HepG2 (cell line): ENCODE results near the gene HAO2. TPM values are rescaled to one million over a fixed set of nuclear protein-coding genes. Genes with fewer than 3 reads are reported as not detected.

Experiments
- BHLHE40 ChIP-seq: IDR thresholded peaks from 2 replicates; pipeline ENCODE4 v1.6.1; 2011; ENCODE audit warnings: low read length, improper control_type of control experiment
- BRCA1 ChIP-seq: sonication (generic); formaldehyde crosslinking; IDR thresholded peaks from 2 replicates; pipeline ENCODE4 v1.4.0; 2020; ENCODE audit warnings: missing genetic modification reagents
- DNMT1 ChIP-seq: sonication (generic); formaldehyde crosslinking; IDR thresholded peaks from 2 replicates; pipeline ENCODE4 v1.5.1; 2020; ENCODE audit warnings: mild to moderate bottlenecking, missing genetic modification reagents
- DR1 ChIP-seq: sonication (generic); formaldehyde crosslinking; IDR thresholded peaks from 2 replicates; pipeline ENCODE4 v1.8.0; 2021; ENCODE audit warnings: mild to moderate bottlenecking, missing genetic modification reagents, inconsistent platforms
- EEA1 ChIP-seq: sonication (generic); formaldehyde crosslinking; IDR thresholded peaks from 2 replicates; pipeline ENCODE4 v1.5.1; 2020; ENCODE audit warnings: mild to moderate bottlenecking, missing genetic modification reagents, borderline replicate concordance
- FOXK2 ChIP-seq: fragments of 450-650 bp; IDR thresholded peaks from 2 replicates; pipeline ENCODE4 v1.6.1; 2016
- FOXP1 ChIP-seq, 2 experiments: fragments of 450-650 bp in 1 of 2; IDR thresholded peaks; 2 replicates each; pipeline ENCODE4 v1.6.1; 2017 to 2018; ENCODE audit warnings: antibody characterized with exemption in 1 of 2
- GATAD1 ChIP-seq: IDR thresholded peaks from 2 replicates; pipeline ENCODE4 v1.6.1; 2016; ENCODE audit warnings: missing genetic modification reagents, missing compliant biosample characterization
- HDAC2 ChIP-seq: sonication (generic); formaldehyde crosslinking; IDR thresholded peaks from 2 replicates; pipeline ENCODE4 v1.4.0; 2020; ENCODE audit warnings: missing genetic modification reagents
- HMG20B ChIP-seq: conservative IDR thresholded peaks from 2 replicates; pipeline ENCODE4 v1.6.1; 2016; ENCODE audit warnings: missing genetic modification reagents, missing compliant biosample characterization
- KMT2B ChIP-seq: IDR thresholded peaks from 2 replicates; pipeline ENCODE4 v1.6.1; 2016; ENCODE audit warnings: missing genetic modification reagents, missing compliant biosample characterization
- MEIS1 ChIP-seq: sonication (generic); formaldehyde crosslinking; IDR thresholded peaks from 2 replicates; pipeline ENCODE4 v1.9.0; 2021; ENCODE audit warnings: mild to moderate bottlenecking, missing genetic modification reagents, moderate library complexity, borderline replicate concordance
- MIXL1 ChIP-seq: IDR thresholded peaks from 2 replicates; pipeline ENCODE4 v1.6.1; 2016
- NR2C2 ChIP-seq: sonication (generic); formaldehyde crosslinking; IDR thresholded peaks from 2 replicates; pipeline ENCODE4 v1.4.0; 2020; ENCODE audit warnings: missing genetic modification reagents, mild to moderate bottlenecking, moderate library complexity, borderline replicate concordance
- NR2F6 ChIP-seq, 2 experiments: IDR thresholded peaks; 2 replicates each; pipeline ENCODE4 v1.6.1; 2016; ENCODE audit warnings: antibody characterized with exemption in 1 of 2, mild to moderate bottlenecking in 1 of 2
- SRSF1 ChIP-seq: fragments of 200-400 bp; formaldehyde crosslinking; optimal IDR thresholded peaks from 2 replicates; pipeline ENCODE3; 2017; ENCODE audit warnings: mild to moderate bottlenecking, low read depth, low read length, moderate library complexity
- ZKSCAN8 ChIP-seq: IDR thresholded peaks from 2 replicates; pipeline ENCODE4 v1.6.1; 2016; ENCODE audit warnings: borderline replicate concordance, missing genetic modification reagents, missing compliant biosample characterization
- ZNF34 ChIP-seq: sonication (generic); formaldehyde crosslinking; IDR thresholded peaks from 2 replicates; pipeline ENCODE4 v1.4.0; 2020; ENCODE audit warnings: mild to moderate bottlenecking, missing genetic modification reagents, borderline replicate concordance
- ZNF468 ChIP-seq: sonication (generic); formaldehyde crosslinking; IDR thresholded peaks from 2 replicates; pipeline ENCODE4 v1.8.0; 2022; ENCODE audit warnings: mild to moderate bottlenecking, moderate library complexity, missing genetic modification reagents
- polyA plus RNA-seq, 8 experiments: library from polyadenylated mRNA; depleted of rRNA in 3 of 8; stranded (reverse) in 7 of 8; unstranded in 1 of 8; fragments of >200 nt; fragmentation: Illumina TruSeq in 4 of 8; extraction: Trizol in 4 of 8; gene quantifications; 2 replicates each; pipeline versions ENCODE4 v1.2.1 to v1.2.3, GENCODE V29; 2011 to 2016; ENCODE audit warnings: low read depth in 4 of 8, missing spikeins in 1 of 8, mixed read lengths in 1 of 8; ENCODE audit not compliant: insufficient read depth in 1 of 8
- total RNA-seq, 5 experiments: library from RNA; depleted of rRNA; stranded (reverse); fragments of >200 nt; fragmentation: Illumina TruSeq; extraction: Trizol; gene quantifications; 2 replicates each; pipeline ENCODE4 v1.2.3, GENCODE V29; 2016; ENCODE audit warnings: low read depth in 1 of 5
- TF ChIP-seq, protein P1 (sequence below): sonication (generic); formaldehyde crosslinking; IDR thresholded peaks from 2 replicates; pipeline ENCODE4 v1.4.0; 2020; ENCODE audit warnings: missing genetic modification reagents
- TF ChIP-seq, protein P2 (sequence below): sonication (generic); formaldehyde crosslinking; IDR thresholded peaks from 2 replicates; pipeline ENCODE4 v1.5.1; 2020; ENCODE audit warnings: missing genetic modification reagents, mild to moderate bottlenecking, borderline replicate concordance
- TF ChIP-seq, protein P3 (sequence below): sonication (generic); formaldehyde crosslinking; IDR thresholded peaks from 2 replicates; pipeline ENCODE4 v1.8.1; 2023; ENCODE audit warnings: mild to moderate bottlenecking, moderate library complexity, missing genetic modification reagents
- TF ChIP-seq, protein P4 (sequence below): sonication (generic); formaldehyde crosslinking; IDR thresholded peaks from 2 replicates; pipeline ENCODE4 v1.8.1; 2022; ENCODE audit warnings: mild to moderate bottlenecking, missing genetic modification reagents
- TF ChIP-seq, protein P5 (sequence below): sonication (generic); formaldehyde crosslinking; IDR thresholded peaks from 2 replicates; pipeline ENCODE4 v1.4.0; 2020; ENCODE audit warnings: missing genetic modification reagents

HAO2 gene
- total and polyA plus RNA-seq, 2 of the 13 experiments (the other 11 are each of a cell fraction or from before 2014, with no cell fraction given) = 0.05 to 0.09 TPM

DNA sequence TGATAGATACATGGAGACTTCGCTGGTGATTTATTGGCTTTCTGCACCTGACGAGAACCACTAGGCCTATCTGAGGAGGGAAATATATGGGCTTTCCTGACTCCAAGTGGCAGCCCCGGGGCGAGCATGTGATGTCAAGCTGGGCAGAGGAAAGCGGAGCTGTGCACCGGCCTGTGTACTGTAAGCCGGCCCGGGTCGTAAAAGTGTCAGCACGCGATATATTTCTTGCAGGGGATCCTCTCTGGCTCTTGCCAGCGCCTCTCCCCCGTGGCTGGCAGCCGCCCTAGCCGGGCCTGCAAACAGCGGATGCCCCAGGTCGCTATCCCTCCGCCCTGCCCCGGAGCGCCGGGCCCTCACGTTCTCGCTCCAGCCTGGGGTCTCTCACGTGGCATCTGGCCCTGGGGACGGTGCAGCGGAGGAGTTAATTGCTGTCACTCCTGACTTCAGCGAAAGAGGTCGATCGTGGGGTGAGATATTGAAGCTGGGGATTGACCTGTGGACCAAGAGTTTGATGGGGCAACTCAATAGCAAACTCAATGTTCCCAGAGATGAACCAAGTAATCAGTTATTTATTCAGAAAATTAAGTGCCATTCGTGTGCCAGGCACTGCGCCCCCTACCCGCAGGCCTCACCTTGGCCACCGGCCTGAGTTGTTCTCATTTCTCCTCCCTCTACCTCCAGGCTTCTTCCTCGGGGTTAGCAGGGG is 41.0 kb upstream of the HAO2 start (continued):
- TF ChIP-seq, protein P1, sequence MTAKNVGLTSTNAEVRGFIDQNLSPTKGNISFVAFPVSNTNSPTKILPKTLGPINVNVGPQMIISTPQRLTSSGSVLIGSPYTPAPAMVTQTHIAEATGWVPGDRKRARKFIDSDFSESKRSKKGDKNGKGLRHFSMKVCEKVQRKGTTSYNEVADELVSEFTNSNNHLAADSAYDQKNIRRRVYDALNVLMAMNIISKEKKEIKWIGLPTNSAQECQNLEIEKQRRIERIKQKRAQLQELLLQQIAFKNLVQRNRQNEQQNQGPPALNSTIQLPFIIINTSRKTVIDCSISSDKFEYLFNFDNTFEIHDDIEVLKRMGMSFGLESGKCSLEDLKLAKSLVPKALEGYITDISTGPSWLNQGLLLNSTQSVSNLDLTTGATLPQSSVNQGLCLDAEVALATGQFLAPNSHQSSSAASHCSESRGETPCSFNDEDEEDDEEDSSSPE (CRISPR knock-in tag) = no peak; the same call in 1 of the 2 replicates
- TF ChIP-seq FOXP1 (IDR thresholded peaks at IDR 0.05) (no peak), FOXP1 (CRISPR knock-in tag; IDR thresholded peaks at IDR 0.05) (no peak), HDAC2 (CRISPR knock-in tag) (no peak), NR2F6 (IDR thresholded peaks at IDR 0.05) (no peak), NR2F6 (CRISPR knock-in tag; IDR thresholded peaks at IDR 0.05) (no peak), BHLHE40 (no peak; the same call in 1 of the 2 replicates), MEIS1 (CRISPR knock-in tag) (peak; percentile 42; the same call in 1 of the 2 replicates), GATAD1 (CRISPR knock-in tag) (no peak), NR2C2 (CRISPR knock-in tag) (peak; percentile 20; the same call in 1 of the 2 replicates), FOXK2 (no peak), HMG20B (CRISPR knock-in tag) (no peak), BRCA1 (no peak), KMT2B (CRISPR knock-in tag) (no peak), ZNF34 (CRISPR knock-in tag) (no peak), DR1 (CRISPR knock-in tag) (no peak), EEA1 (peak; percentile 82; the same call in 1 of the 2 replicates), ZKSCAN8 (no peak), DNMT1 (CRISPR knock-in tag) (no peak), ZNF468 (CRISPR knock-in tag) (no peak), MIXL1 (CRISPR knock-in tag) (no peak), SRSF1 (no peak)
- TF ChIP-seq, protein P2, sequence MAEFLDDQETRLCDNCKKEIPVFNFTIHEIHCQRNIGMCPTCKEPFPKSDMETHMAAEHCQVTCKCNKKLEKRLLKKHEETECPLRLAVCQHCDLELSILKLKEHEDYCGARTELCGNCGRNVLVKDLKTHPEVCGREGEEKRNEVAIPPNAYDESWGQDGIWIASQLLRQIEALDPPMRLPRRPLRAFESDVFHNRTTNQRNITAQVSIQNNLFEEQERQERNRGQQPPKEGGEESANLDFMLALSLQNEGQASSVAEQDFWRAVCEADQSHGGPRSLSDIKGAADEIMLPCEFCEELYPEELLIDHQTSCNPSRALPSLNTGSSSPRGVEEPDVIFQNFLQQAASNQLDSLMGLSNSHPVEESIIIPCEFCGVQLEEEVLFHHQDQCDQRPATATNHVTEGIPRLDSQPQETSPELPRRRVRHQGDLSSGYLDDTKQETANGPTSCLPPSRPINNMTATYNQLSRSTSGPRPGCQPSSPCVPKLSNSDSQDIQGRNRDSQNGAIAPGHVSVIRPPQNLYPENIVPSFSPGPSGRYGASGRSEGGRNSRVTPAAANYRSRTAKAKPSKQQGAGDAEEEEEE (CRISPR knock-in tag) = no peak
- TF ChIP-seq, protein P3, sequence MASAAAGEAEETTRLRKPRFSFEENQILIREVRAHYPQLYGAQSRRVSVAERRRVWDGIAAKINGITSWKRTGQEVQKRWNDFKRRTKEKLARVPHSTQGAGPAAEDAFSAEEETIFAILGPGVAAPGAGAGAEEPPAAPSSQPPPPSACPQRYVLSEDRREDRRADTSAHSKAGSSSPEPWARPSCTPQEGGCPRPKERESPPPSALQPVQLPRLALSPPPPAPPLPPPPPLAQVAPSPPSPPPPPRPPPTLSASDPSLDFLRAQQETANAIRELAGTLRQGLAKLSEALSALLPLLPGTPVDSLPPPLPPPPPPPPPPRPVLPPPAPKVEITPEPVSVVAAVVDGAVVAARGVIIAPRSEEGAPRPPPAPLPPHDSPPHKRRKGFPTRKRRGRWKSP (CRISPR knock-in tag) = no peak
- TF ChIP-seq, protein P4, sequence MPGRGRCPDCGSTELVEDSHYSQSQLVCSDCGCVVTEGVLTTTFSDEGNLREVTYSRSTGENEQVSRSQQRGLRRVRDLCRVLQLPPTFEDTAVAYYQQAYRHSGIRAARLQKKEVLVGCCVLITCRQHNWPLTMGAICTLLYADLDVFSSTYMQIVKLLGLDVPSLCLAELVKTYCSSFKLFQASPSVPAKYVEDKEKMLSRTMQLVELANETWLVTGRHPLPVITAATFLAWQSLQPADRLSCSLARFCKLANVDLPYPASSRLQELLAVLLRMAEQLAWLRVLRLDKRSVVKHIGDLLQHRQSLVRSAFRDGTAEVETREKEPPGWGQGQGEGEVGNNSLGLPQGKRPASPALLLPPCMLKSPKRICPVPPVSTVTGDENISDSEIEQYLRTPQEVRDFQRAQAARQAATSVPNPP (CRISPR knock-in tag) = no peak
- TF ChIP-seq, protein P5, sequence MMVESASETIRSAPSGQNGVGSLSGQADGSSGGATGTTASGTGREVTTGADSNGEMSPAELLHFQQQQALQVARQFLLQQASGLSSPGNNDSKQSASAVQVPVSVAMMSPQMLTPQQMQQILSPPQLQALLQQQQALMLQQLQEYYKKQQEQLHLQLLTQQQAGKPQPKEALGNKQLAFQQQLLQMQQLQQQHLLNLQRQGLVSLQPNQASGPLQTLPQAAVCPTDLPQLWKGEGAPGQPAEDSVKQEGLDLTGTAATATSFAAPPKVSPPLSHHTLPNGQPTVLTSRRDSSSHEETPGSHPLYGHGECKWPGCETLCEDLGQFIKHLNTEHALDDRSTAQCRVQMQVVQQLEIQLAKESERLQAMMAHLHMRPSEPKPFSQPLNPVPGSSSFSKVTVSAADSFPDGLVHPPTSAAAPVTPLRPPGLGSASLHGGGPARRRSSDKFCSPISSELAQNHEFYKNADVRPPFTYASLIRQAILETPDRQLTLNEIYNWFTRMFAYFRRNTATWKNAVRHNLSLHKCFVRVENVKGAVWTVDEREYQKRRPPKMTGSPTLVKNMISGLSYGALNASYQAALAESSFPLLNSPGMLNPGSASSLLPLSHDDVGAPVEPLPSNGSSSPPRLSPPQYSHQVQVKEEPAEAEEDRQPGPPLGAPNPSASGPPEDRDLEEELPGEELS (CRISPR knock-in tag) = no peak; the same call in 1 of the 2 replicates
